ENCODE measurements around the gene EPHB2.

Gene EPHB2

GRCh38 chr1:22804969-22805671 is 94.5 kb downstream of the EPHB2 start:
- no peak for DNase-seq

DNA sequence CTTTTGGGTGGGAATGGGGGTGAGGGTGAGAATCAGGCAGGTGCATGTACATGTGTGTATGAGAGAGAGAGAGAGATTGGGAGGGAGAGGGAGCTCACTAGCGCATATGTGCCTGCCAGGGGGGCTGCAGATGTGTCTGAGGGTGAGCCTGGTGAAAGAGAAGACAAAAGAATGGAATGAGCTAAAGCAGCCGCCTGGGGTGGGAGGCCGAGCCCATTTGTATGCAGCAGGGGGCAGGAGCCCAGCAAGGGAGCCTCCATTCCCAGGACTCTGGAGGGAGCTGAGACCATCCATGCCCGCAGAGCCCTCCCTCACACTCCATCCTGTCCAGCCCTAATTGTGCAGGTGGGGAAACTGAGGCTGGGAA is 95.0 kb downstream of the EPHB2 start:
- DNase-seq = no peak

DNA sequence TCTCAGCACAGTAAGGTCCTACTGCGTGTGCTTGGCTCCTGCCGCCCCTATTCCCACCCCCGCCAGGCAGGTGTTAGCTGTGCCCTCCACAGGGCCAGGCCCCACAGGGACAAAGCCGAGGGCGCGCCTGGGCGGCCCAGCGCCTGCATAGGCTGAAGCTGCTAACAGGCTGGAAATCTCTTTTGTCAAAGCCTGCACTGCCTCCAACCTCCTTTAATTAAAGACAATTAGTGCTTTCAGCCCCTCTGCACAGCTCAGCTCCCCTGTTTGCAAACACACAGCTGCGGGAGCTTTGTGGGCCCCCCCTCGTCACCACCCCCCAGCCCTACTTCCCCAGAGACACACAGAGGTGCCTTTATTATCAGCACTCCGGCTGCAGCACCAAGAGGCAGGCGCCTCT is 95.9 kb downstream of the EPHB2 start:
- no peak for DNase-seq

GRCh38 chr1:22807340-22807739 is 96.7 kb downstream of the EPHB2 start:
- DNase-seq = no peak

GRCh38 chr1:22808186-22808675 is 97.6 kb downstream of the EPHB2 start:
- no peak for DNase-seq

DNA sequence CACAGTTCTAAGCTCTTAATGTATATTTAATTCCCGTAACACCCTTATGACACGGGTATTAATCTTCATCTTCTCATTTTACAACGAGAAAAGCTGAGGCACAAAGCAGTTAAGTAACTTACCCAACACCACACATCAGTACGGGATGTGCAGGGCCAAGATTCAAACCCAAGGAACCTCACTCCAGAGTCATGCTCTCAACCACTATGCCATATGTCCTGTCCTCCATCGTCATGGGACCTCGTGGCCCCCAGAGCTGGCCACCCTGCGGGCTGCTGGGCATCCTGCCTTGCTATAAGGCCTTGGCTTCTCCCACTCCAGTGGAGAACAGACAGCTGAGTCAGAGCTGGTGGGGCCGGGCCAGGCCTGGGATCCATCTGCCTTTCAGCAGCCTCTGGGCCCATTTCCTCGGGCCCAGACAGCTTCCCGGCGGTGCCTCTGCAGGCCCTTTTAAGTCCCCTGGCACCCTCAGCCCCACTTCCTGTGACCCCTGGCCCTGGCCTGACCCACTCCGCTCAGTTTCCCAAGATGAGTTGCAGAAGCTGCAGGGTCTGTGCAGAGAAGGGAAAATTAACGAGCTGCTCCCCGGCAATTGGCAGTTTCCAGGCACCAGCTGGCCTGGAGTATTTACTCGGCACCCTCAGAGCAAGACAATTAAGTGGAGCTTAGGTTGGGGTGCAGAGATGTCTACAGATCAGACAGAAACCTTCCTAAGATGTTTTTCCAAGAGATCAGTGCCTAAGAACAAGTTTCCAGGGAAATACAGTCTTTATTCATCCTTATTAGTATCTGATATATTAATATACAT is 98.2 kb downstream of the EPHB2 start:
- DNase-seq = peak; percentile 81

DNA sequence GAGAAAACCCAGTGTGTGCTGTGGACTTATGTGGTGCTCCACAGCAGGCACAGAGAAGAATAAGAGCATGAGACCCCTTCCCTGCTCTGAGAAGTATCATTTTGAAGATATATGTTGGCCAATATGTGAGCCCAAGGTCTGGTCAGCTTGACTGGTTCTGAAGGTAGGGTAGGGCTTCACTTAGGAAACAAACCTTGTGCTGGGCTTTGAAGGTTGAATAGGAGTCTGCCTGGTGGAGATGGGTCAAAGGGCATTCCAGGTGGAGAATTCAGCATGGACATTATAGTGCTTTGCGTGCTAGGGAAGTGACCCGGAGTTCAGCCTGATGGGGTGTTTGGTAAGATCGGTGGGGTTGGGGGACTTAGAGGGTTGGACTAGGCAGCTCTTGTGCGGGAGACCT is 99.1 kb downstream of the EPHB2 start:
- no peak for DNase-seq

DNA sequence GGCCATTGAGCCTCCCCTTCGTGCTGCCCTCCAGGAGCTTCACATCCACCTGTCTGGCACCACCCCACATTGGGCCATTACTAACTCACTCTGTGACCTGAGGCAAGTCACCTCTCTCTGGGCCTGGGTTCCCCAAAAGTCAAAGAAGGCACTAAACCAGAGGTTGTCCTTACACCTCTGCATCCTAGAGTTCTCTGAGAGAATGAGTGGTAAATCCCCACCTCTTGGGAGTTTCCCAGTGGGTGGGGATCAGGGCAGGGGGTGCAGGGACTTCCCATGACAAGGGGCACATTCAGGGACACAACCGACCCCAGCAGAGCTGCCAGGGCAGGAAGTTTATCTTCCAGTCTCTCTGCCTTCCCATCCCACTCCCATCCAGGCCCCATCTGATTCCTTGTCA is 99.7 kb downstream of the EPHB2 start:
- DNase-seq = no peak

DNA sequence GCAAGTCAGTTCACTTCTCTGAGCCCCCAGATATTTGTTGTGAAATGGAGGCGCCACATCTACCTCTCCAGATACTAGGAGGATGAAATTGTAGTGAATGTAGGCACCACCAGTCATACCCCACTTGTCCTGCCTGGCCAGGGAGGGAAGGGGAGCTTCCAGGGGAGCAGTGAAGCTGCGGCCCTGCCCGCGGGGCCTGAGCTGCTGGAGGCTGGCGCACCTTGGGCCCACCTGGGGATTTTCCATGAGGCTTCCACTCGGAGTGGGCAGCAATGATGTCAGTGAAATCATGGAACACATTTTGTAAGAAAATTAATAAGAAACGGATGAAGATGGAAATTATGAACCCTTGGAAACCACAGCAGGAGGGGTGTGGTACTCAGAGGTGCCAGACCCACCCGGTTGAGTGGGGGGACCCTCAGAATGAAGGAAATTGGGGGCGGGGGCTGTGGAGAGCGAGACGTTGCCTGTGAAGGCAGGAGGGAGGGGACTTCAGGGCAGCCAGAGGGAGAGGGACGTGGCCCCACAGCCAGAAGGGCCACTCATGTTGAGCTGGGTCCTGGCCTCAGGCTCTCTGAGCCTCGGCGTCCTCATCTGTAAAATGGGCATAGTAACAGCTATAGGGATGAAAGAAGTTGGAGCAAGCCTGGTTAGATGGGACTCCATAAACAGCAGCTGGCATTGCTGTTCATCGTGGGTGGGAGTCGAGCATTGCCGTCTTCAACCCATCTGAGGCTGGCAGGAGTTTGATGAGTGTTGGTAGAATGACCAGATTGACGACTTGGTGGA is 101.6 kb downstream of the EPHB2 start:
- no peak for DNase-seq

DNA sequence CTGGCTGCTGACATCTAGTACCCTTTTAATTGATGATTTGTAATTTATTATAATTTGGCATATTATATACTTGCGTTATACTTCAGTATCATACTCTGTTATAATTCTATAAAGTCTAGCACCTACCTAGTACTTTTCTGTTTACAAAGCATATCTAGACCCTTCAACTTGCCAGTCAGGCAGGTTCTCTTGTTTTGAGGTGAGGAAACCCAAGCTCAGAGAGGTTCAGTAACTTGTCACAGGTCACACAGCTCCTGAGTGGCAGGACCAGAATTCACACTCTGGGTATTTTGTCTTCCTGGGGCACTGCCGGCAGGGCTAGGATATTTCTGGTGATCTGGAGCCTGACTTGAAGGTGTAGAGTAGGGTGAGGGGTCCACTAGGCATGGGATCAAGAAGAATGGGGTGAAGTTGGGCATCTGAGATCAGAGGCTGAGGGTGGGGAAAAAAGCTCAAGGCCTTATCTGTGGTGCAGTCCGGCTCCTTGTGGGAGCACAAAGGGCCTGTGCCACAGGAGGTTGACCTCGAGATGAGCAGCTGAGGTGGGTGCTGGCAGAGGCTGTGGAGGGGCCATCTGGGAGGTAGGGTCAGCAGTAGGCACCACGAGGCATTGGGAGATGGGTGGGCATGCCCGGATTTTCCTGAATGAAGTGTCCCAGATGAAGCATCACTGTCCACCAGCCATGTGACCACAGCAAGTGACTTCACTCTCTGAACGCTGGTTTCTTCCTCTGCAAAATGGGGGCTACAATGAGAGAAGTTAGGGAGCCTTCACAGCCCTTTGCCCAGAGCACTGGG is 102.6 kb downstream of the EPHB2 start:
- no peak for DNase-seq

DNA sequence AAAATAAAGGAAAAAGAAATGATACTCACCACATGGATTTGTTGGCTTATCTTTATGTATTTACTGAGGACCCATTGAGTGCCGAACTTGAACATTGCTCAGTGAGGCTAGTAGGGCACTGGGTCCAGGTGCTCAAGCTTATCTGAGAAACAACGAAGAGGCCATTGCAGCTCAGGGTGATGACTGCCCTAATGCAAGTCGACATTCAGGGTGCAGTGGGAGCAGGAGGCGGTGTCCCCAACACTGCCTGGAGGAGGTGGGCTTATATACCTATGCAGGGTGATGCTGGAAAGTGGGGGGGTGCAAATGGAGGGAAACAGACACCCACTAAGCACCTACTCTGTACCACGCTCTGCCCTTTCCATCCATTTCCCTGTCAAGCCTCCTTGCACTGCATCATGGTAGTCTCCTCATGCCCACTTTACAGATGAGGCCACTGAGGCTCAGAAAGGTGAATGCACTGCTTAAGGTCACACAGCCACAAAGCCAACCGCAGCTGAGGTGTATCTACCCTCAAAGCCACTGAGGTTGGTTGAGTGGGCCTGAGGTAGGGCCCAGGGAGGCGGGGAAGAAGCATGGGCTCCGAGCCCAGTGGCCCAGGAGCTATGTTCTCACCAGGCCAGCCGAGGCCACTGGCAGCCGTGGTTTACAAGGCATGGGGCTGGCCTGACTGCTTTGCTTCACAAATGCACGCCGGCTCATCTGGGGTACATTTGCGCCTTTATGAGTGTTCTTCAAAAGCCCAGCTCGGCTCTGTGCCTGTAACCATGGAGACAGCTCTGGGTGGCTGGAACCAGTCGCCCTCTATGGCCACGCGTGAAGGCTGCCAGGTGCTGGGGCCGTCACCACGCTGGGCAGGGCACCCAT is 103.8 kb downstream of the EPHB2 start:
- DNase-seq = peak; percentile 92

GRCh38 chr1:22815043-22815365 is 104.4 kb downstream of the EPHB2 start:
- DNase-seq = no peak

- DNase-seq = peak; percentile 90
Measured at GRCh38 chr1:22815421-22816066, 104.9 kb downstream of the EPHB2 start.

- peak; percentile 55 for DNase-seq
Measured at GRCh38 chr1:22816067-22816775, 105.6 kb downstream of the EPHB2 start.

DNA sequence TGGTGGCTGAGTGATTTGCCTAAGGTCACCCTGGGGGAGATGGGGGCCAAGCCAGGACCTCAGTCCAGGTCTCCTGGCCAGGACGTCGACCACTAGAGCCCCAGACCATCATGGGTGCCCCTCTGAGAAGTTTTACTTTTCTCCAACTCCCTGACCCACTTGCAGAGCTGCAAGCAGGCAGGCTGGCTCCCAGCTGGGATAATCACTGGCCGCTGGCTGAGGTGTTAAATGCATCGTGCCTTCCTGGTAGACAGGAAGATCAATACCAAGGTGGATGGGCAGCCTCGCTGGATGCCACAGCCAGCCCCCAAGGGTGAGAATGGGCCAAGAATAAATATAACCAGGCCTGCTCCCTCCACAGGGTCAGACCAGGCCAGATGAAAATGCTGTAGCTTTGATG is 106.2 kb downstream of the EPHB2 start:
- DNase-seq = no peak

DNA sequence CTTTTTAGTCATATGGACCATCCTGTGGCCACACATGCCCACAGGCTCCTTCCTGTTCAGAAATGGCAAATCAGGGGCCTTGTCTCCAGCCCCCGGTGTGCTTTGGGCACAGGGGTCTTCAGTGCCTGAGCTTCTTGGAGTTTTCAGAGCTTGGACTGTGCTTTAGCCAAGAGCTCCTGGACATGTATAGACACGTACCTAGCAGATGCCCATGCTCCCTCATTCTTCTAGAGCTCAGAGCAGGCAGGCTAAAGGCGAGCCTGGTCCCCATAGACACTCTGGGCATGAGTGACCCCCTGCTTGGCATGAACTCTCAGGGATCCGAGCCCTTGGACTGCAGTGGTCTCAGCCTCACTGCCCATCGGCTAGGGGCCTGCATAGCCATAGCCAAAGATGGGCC is 106.8 kb downstream of the EPHB2 start:
- DNase-seq = no peak

DNA sequence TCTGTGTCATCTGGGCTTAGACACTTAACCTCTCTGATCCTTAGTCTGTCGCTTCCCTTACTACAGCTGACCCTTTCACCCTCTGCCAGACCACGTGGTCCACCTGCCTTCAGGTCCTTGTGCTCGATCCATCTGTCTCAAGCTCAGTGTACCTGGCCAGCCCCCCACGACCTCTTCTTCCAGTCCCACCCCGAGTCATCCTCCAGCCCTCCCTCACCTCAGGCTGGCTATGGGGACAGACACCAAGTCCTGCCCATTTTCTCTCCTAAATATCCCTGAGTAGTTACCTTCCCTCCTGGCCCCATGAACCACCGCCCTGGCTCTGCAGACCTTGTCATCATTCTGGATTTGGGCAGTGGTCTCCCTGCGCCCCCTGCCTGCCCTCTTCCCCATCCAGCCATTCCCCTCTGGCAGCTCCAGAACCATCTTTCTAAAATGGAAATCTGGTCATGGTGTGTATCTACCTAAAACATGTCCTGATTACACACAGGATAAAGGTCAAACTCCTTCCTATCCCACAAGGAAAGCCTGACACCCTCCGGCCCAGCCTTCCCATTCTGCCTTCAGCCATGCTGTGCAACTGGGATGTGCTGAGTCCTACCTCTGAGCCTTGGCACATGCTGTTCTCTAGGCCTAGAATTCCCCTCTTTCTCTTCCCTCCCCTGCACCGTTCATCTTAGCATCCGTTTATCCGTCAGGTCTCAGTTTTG is 107.6 kb downstream of the EPHB2 start:
- no peak for DNase-seq

DNA sequence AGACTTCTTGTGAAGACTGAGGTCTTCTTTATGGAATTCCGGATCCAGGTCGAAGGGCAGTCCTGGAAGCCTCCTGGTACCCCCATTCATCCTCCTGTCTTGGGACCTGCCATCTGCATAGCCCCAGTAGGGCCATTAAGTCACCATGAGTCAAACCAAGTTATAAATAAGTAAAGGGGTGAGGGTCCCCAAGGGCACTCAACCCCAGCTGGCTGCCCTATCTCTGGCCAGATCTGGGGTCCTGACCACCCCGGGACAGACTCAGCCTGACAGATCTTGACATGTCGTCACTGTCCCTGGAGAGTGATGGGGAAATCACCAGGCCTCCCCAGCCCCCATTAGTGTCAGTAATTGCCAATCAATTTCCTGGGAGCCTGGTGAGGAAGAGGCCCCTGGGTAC is 108.7 kb downstream of the EPHB2 start:
- no peak for DNase-seq

DNA sequence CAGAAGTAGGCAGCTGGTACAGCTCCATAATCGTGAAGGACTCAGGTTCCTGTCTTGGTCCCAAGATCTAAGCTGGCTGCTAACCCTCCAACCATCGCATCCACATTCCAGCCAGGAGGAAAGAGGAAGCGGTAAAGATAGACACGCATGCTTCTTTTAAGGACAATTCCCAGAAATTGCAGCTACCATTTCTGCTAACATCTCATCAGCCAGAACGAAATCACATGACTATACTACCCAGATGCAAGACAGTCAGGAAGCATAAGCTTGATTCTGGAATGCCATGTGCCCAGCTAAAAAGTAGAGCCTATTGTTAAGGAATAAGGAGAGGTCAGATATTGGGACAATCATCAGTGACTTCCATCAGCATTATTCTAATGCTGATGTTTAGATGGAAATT is 110.4 kb downstream of the EPHB2 start:
- no peak for DNase-seq

- DNase-seq = no peak
Measured at GRCh38 chr1:22822371-22822770, 111.7 kb downstream of the EPHB2 start.

Measured in femur (tissue), 1 donor.